ENCODE data around the gene KATNIP.

KATNIP gene

GRCh38 chr16:27549746-27550581, at the start of gene KATNIP, which contains the start of gene GTF3C1:
Gene KATNIP, plus strand, starts transcription at chr16:27550144. Its CDS starts 27 bp downstream, at chr16:27550171.
Gene GTF3C1, minus strand, starts transcription at chr16:27549913. Its CDS starts 23 bp downstream, at chr16:27549890.
- peak; percentile 98 for DNase-seq

- no peak for DNase-seq
Measured at GRCh38 chr16:27500801-27501200, 49.1 kb upstream of the KATNIP start.

GRCh38 chr16:27503662-27504061, 46.3 kb upstream of the KATNIP start:
- no peak for DNase-seq

- no peak for DNase-seq
Measured at GRCh38 chr16:27505297-27506236, 44.4 kb upstream of the KATNIP start.

GRCh38 chr16:27506771-27507170, 43.2 kb upstream of the KATNIP start:
- DNase-seq, result no peak

GRCh38 chr16:27508476-27508875, 41.5 kb upstream of the KATNIP start:
- DNase-seq, result no peak

GRCh38 chr16:27511657-27512448, 38.1 kb upstream of the KATNIP start:
- DNase-seq, result no peak

- no peak for DNase-seq
Measured at GRCh38 chr16:27514806-27515205, 35.1 kb upstream of the KATNIP start.

- DNase-seq, result no peak
Measured at GRCh38 chr16:27515874-27516353, 34.0 kb upstream of the KATNIP start.

GRCh38 chr16:27516365-27516764, 33.6 kb upstream of the KATNIP start:
- DNase-seq, result no peak

- no peak for DNase-seq
Measured at GRCh38 chr16:27517664-27518063, 32.3 kb upstream of the KATNIP start.

GRCh38 chr16:27518226-27518625, 31.7 kb upstream of the KATNIP start:
- DNase-seq, result no peak

GRCh38 chr16:27520982-27521673, 28.8 kb upstream of the KATNIP start:
- no peak for DNase-seq

- DNase-seq, result no peak
Measured at GRCh38 chr16:27522173-27522707, 27.7 kb upstream of the KATNIP start.

GRCh38 chr16:27526180-27526579, 23.8 kb upstream of the KATNIP start:
- no peak for DNase-seq

GRCh38 chr16:27528294-27528693, 21.6 kb upstream of the KATNIP start:
- no peak for DNase-seq

GRCh38 chr16:27529962-27530361, 20.0 kb upstream of the KATNIP start:
- DNase-seq, result no peak

- DNase-seq, result no peak
Measured at GRCh38 chr16:27531186-27531585, 18.8 kb upstream of the KATNIP start.

GRCh38 chr16:27531826-27532800, 17.8 kb upstream of the KATNIP start:
- no peak for DNase-seq

- DNase-seq, result no peak
Measured at GRCh38 chr16:27534256-27534655, 15.7 kb upstream of the KATNIP start.
